ENCODE data around the gene COL6A1. TPM values are rescaled to one million over a fixed set of nuclear protein-coding genes. Genes with fewer than 3 reads are reported as not detected.
A peak's percentile ranks its signal among the peaks of the same experiment; 100 is the strongest.

Gene COL6A1
- total RNA-seq, 1 experiment from 2014 or later: 19.7 TPM

DNA sequence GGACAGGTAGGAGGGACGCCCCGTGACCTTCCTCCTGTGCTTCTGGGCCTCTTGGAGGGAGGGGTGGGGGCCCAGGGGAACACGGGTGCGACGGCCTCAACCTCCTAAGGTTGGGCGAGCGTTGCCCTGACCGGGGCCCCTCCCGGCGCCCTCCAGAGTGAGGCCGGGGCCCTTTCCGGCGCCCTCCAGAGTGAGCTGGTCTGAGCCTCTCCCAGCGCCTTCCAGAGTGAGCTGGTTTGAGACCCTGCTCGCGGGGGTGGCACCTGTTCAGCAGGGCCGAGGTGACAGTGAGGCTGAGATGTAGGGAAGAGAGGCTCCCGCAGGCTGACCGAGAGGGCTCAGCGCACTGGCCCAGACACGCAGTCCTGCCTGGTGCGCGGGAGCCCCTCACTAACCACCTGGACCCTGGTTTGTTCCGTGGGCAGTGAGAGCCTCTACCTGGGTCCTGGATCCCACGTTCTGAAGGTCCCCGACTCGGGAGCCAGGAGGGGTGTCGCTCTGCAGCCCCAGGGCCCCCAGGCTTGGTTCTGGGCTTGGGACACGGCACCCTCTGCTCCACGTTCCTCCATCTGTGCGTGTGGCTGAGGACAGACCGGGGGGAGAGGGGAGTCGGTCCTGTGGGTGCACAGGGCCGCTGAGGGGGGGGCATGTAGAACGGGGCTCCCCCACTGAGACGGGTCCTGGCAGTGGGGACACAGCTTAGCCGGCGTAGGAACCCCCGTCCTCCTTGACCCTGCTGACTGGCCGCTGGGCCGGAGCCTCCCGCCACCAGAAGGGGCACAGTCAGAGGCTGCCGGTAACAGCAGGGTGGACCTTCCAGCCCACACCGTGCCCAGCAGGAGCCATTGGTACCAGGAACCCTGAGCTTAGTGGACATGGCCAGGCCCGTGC is 1.4 kb downstream of the COL6A1 start:
- Histone ChIP-seq H3K4me1 (ENCODE audit: insufficient read depth, low read length, poor library complexity, severe bottlenecking) (peaks cover 17% of the 10 kb centered on the region), H3K27me3 (replicated peaks; ENCODE audit: insufficient read depth, low read depth, low read length, poor library complexity) (no peaks in the 10 kb centered on the region), H3K9me3 (ENCODE audit: low read depth, low read length, poor library complexity, severe bottlenecking) (no peaks in the 10 kb centered on the region), H3K36me3 (ENCODE audit: insufficient read depth, low read length, poor library complexity, severe bottlenecking) (no peaks in the 10 kb centered on the region), H3K4me3 (ENCODE audit: low read depth, low read length, poor library complexity, severe bottlenecking) (peak overlapping the region; percentile 72), H3K27ac (ENCODE audit: low read depth, low read length, poor library complexity, severe bottlenecking) (no peak overlapping the region)
- no TSS peak for BruUV-seq (replicated peaks)
- ChIA-PET POLR2A (ENCODE audit: low non-redundant PET) (no interaction called here), CTCF (interaction anchor here (0.6 kb wide), 1 partner anchor 12 kb away, joined by 3 read pairs; no protein-coding TSS in a partner anchor)
- DNase-seq (ENCODE audit: low spot score): no peak
- intact Hi-C loops (cut with micrococcal nuclease; ENCODE audit: unreplicated experiment): no loop called here
- TF ChIP-seq, protein P1, sequence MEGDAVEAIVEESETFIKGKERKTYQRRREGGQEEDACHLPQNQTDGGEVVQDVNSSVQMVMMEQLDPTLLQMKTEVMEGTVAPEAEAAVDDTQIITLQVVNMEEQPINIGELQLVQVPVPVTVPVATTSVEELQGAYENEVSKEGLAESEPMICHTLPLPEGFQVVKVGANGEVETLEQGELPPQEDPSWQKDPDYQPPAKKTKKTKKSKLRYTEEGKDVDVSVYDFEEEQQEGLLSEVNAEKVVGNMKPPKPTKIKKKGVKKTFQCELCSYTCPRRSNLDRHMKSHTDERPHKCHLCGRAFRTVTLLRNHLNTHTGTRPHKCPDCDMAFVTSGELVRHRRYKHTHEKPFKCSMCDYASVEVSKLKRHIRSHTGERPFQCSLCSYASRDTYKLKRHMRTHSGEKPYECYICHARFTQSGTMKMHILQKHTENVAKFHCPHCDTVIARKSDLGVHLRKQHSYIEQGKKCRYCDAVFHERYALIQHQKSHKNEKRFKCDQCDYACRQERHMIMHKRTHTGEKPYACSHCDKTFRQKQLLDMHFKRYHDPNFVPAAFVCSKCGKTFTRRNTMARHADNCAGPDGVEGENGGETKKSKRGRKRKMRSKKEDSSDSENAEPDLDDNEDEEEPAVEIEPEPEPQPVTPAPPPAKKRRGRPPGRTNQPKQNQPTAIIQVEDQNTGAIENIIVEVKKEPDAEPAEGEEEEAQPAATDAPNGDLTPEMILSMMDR (conservative IDR thresholded peaks at IDR 0.05; ENCODE audit: low read depth, low read length): no peak
- TF ChIP-seq EZH2 (IDR thresholded peaks at IDR 0.05; ENCODE audit: borderline replicate concordance, low read depth, low read length, poor library complexity, severe bottlenecking): no peak

GRCh38 chr21:45983649-45983965 is 2.0 kb downstream of the COL6A1 start:
- Histone ChIP-seq H3K27me3 (replicated peaks; ENCODE audit: insufficient read depth, low read depth, low read length, poor library complexity) (no peaks in the 10 kb centered on the region), H3K4me1 (ENCODE audit: insufficient read depth, low read length, poor library complexity, severe bottlenecking) (peaks cover 11% of the 10 kb centered on the region), H3K36me3 (ENCODE audit: insufficient read depth, low read length, poor library complexity, severe bottlenecking) (no peaks in the 10 kb centered on the region), H3K27ac (ENCODE audit: low read depth, low read length, poor library complexity, severe bottlenecking) (no peak overlapping the region), H3K4me3 (ENCODE audit: low read depth, low read length, poor library complexity, severe bottlenecking) (no peak overlapping the region), H3K9me3 (ENCODE audit: low read depth, low read length, poor library complexity, severe bottlenecking) (no peaks in the 10 kb centered on the region)
- no peak for DNase-seq (ENCODE audit: low spot score)
- TF ChIP-seq EZH2 (IDR thresholded peaks at IDR 0.05; ENCODE audit: borderline replicate concordance, low read depth, low read length, poor library complexity, severe bottlenecking): no peak
- TF ChIP-seq, protein P1 (conservative IDR thresholded peaks at IDR 0.05; ENCODE audit: low read depth, low read length): no peak
- BruUV-seq (replicated peaks): no TSS peak
- ChIA-PET CTCF (no interaction called here), POLR2A (ENCODE audit: low non-redundant PET) (no interaction called here)
- intact Hi-C loops (cut with micrococcal nuclease; ENCODE audit: unreplicated experiment): no loop called here

- POLR2A ChIA-PET (ENCODE audit: low non-redundant PET): no interaction called here
- H3K9me3 ChIP-seq (ENCODE audit: low read depth, low read length, poor library complexity, severe bottlenecking): no peaks in the 10 kb centered on the region
Measured at GRCh38 chr21:45983981-45984551, 2.5 kb downstream of the COL6A1 start.

More at GRCh38 chr21:45983981-45984551, 2.5 kb downstream of the COL6A1 start:
- Histone ChIP-seq H3K27me3 (replicated peaks; ENCODE audit: insufficient read depth, low read depth, low read length, poor library complexity) (no peaks in the 10 kb centered on the region), H3K4me1 (ENCODE audit: insufficient read depth, low read length, poor library complexity, severe bottlenecking) (peaks cover 7% of the 10 kb centered on the region), H3K36me3 (ENCODE audit: insufficient read depth, low read length, poor library complexity, severe bottlenecking) (no peaks in the 10 kb centered on the region), H3K27ac (ENCODE audit: low read depth, low read length, poor library complexity, severe bottlenecking) (no peak overlapping the region), H3K4me3 (ENCODE audit: low read depth, low read length, poor library complexity, severe bottlenecking) (no peak overlapping the region)
- intact Hi-C loops (cut with micrococcal nuclease; ENCODE audit: unreplicated experiment): no loop called here
- DNase-seq (ENCODE audit: low spot score): no peak
- CTCF ChIA-PET: no interaction called here
- no peak for TF ChIP-seq EZH2 (IDR thresholded peaks at IDR 0.05; ENCODE audit: borderline replicate concordance, low read depth, low read length, poor library complexity, severe bottlenecking)
- TF ChIP-seq, protein P1 (conservative IDR thresholded peaks at IDR 0.05; ENCODE audit: low read depth, low read length): no peak
- no TSS peak for BruUV-seq (replicated peaks)
